T-helper 17 cell (primary cell): ENCODE data around the gene ASCC1. TPM values are rescaled to one million over a fixed set of nuclear protein-coding genes. Genes with fewer than 3 reads are reported as not detected.

Experiments used
- ATAC-seq: fragments of 150-1000 bp; cut with Tn5 transposase; 2 replicates; pipeline ENCODE4 v1.10.0; 2021; ENCODE audit warnings: mild to moderate bottlenecking, moderate library complexity
- DNase-seq, 3 donors: peaks; one replicate each; pipeline versions ENCODE4 v3.0.0 to v3.0.0-alpha.2; 2020 to 2021
- H3K9me3 ChIP-seq: one replicate; pipeline ENCODE4 v1.7.0; 2013; ENCODE audit warnings: low read length, mild to moderate bottlenecking; ENCODE audit not compliant: control insufficient read depth, poor library complexity, severe bottlenecking
- H3K27ac Mint-ChIP-seq: one replicate; pipeline ENCODE4 v1.8.0; 2022; ENCODE audit warnings: mild to moderate bottlenecking, moderate library complexity, mixed read lengths
- H3K27me3 Mint-ChIP-seq: one replicate; pipeline ENCODE4 v1.8.0; 2022; ENCODE audit warnings: mixed read lengths
- H3K36me3 Mint-ChIP-seq: one replicate; pipeline ENCODE4 v1.8.0; 2022; ENCODE audit warnings: low read depth, mixed read lengths
- H3K4me1 Mint-ChIP-seq: one replicate; pipeline ENCODE4 v1.8.0; 2022; ENCODE audit warnings: mild to moderate bottlenecking, mixed read lengths
- H3K4me3 Mint-ChIP-seq: one replicate; pipeline ENCODE4 v1.8.0; 2022; ENCODE audit warnings: mild to moderate bottlenecking, moderate library complexity, mixed read lengths
- total RNA-seq, 4 donors: library from RNA in 2 of 4; stranded (reverse) in 2 of 4; gene quantifications; one replicate each; pipeline ENCODE4 v1.2.3 and lab custom pipeline; 2022 to 2026

ASCC1 gene
- total RNA-seq, 2 donors from 2014 or later = 14.0 to 14.6 TPM

DNA sequence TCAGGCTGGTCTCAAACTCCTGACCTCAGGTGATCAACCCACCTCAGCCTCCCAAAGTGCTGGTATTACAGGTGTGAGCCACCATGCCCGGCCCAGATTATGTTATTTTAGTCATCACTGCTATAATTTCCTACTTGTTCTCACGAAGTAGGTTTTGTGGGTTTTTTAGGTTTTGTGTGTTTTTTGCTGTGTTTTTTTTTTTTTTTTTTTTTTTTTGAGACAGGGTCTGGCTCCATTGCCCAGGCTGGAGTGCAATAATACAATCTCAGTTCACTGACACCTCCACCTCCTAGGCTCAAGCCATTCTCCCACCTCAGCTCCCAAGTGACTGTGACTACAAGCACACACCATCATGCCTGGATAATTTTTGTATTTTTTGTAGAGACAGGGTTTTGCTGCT lies 21.1 kb downstream of the ASCC1 start:
- Mint-ChIP-seq H3K4me3 (no peak overlapping the region), H3K4me1 (no peaks in the 10 kb centered on the region), H3K27me3 (no peaks in the 10 kb centered on the region), H3K27ac (no peak overlapping the region), H3K36me3 (no peaks in the 10 kb centered on the region)
- H3K9me3 ChIP-seq = no peaks in the 10 kb centered on the region
- DNase-seq (no peak), ATAC-seq (no peak)

DNA sequence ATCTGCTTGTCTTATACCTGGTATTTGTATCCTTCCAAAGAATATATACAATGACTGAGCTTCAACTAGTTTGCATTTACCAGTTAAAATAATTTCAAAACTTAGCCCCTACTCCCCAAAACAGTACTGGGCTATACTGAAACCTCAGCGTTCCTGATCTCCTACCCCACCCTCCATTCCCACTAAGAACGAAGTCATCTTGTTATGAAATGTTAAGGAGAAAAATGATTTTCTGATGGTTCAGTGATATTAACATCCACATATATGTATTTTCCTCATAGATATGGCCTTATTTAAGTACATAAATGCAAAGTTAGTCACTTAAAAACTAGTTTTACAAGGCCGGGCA lies 29.1 kb downstream of the ASCC1 start:
- H3K27me3 Mint-ChIP-seq = no peaks in the 10 kb centered on the region
- H3K4me3 Mint-ChIP-seq = no peak overlapping the region
- H3K27ac Mint-ChIP-seq = no peak overlapping the region
- peaks cover 4% of the 10 kb centered on the region for H3K4me1 Mint-ChIP-seq
- ATAC-seq (no peak), DNase-seq (no peak)
- no peaks in the 10 kb centered on the region for H3K9me3 ChIP-seq
- H3K36me3 Mint-ChIP-seq = peaks cover 4% of the 10 kb centered on the region

GRCh38 chr10:72186258-72186981 lies 29.7 kb downstream of the ASCC1 start:
- H3K9me3 ChIP-seq = no peaks in the 10 kb centered on the region
- Mint-ChIP-seq H3K27ac (no peak overlapping the region), H3K27me3 (no peaks in the 10 kb centered on the region), H3K4me3 (peak overlapping the region; percentile 19), H3K4me1 (peaks cover 4% of the 10 kb centered on the region), H3K36me3 (peaks cover 4% of the 10 kb centered on the region)
- ATAC-seq (no peak), DNase-seq (no peak)

DNA sequence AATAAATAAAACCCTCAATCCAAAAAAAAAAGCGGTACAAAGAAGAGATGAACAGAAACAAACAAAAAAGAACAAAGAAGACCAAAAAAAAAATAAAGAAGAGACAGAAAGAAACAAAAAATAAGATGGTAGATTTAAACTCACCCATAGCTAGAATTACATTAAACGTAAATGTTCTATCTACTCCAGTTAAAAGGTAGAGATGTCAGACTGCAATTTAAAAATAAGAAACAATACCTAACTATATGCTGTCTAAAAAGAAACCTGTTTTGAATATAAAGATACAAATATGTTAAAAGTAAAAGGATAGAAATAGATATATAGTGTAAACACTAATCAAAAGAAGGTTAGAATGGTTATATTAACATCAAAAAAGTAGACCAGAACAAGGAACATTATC lies 31.9 kb downstream of the ASCC1 start:
- no peak overlapping the region for H3K27ac Mint-ChIP-seq
- H3K4me1 Mint-ChIP-seq = peaks cover 4% of the 10 kb centered on the region
- H3K4me3 Mint-ChIP-seq = no peak overlapping the region
- DNase-seq (no peak), ATAC-seq (no peak)
- no peaks in the 10 kb centered on the region for H3K27me3 Mint-ChIP-seq
- H3K36me3 Mint-ChIP-seq = peaks cover 4% of the 10 kb centered on the region
- no peaks in the 10 kb centered on the region for H3K9me3 ChIP-seq

DNA sequence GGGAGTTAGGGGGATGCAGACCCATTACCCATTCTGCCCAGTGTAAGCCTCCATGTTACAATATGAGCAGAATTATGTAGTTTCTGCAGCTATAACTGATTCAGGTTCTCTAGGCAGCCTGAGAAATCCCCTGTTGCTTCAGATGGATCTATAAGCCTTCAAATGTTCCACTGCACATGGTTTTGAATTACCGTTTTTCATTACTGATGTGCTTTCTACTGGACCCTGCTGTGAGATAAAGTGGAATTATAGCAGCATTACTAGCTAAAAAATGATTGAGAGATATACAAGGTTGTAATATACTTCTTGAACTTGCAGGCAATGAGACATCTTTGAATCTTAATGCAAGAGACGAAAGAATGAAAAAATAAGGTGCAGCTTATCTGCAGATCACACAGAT lies 38.6 kb downstream of the ASCC1 start:
- ATAC-seq = no peak
- peaks cover 4% of the 10 kb centered on the region for H3K4me1 Mint-ChIP-seq
- no peaks in the 10 kb centered on the region for H3K27me3 Mint-ChIP-seq
- H3K4me3 Mint-ChIP-seq = no peak overlapping the region
- DNase-seq = no peak
- no peaks in the 10 kb centered on the region for H3K9me3 ChIP-seq
- H3K36me3 Mint-ChIP-seq = peaks cover 3% of the 10 kb centered on the region
- H3K27ac Mint-ChIP-seq = no peak overlapping the region

- peaks cover 6% of the 10 kb centered on the region for H3K4me1 Mint-ChIP-seq
- ATAC-seq (no peak), DNase-seq (no peak)
- no peak overlapping the region for H3K27ac Mint-ChIP-seq
- H3K9me3 ChIP-seq = no peaks in the 10 kb centered on the region
- H3K4me3 Mint-ChIP-seq = no peak overlapping the region
- H3K36me3 Mint-ChIP-seq = peaks cover 3% of the 10 kb centered on the region
- H3K27me3 Mint-ChIP-seq = no peaks in the 10 kb centered on the region
These were observed 39.4 kb downstream of the ASCC1 start for GRCh38 chr10:72176701-72177100.

- DNase-seq (no peak), ATAC-seq (no peak)
- peaks cover 9% of the 10 kb centered on the region for H3K4me1 Mint-ChIP-seq
- H3K36me3 Mint-ChIP-seq = peaks cover 3% of the 10 kb centered on the region
- H3K9me3 ChIP-seq = no peaks in the 10 kb centered on the region
- H3K27me3 Mint-ChIP-seq = no peaks in the 10 kb centered on the region
- no peak overlapping the region for H3K27ac Mint-ChIP-seq
- H3K4me3 Mint-ChIP-seq = no peak overlapping the region
These were observed 40.9 kb downstream of the ASCC1 start for GRCh38 chr10:72175149-72175548.

- Mint-ChIP-seq H3K27ac (no peak overlapping the region), H3K36me3 (peaks cover 3% of the 10 kb centered on the region), H3K4me3 (no peak overlapping the region), H3K4me1 (peaks cover 9% of the 10 kb centered on the region), H3K27me3 (no peaks in the 10 kb centered on the region)
- DNase-seq (no peak), ATAC-seq (no peak)
- H3K9me3 ChIP-seq = no peaks in the 10 kb centered on the region
These were observed 41.8 kb downstream of the ASCC1 start for GRCh38 chr10:72174297-72174662.

- Mint-ChIP-seq H3K36me3 (peaks cover 3% of the 10 kb centered on the region), H3K27me3 (no peaks in the 10 kb centered on the region), H3K4me3 (no peak overlapping the region), H3K4me1 (peaks cover 9% of the 10 kb centered on the region), H3K27ac (no peak overlapping the region)
- DNase-seq (no peak), ATAC-seq (no peak)
- H3K9me3 ChIP-seq = no peaks in the 10 kb centered on the region
These were observed 42.3 kb downstream of the ASCC1 start for GRCh38 chr10:72173619-72174296.

- H3K36me3 Mint-ChIP-seq = peaks cover 3% of the 10 kb centered on the region
- H3K27ac Mint-ChIP-seq = no peak overlapping the region
- H3K4me3 Mint-ChIP-seq = no peak overlapping the region
These were observed 42.8 kb downstream of the ASCC1 start for GRCh38 chr10:72173262-72173618.

GRCh38 chr10:72171175-72171630 lies 44.9 kb downstream of the ASCC1 start:
- Mint-ChIP-seq H3K27me3 (no peaks in the 10 kb centered on the region), H3K4me3 (no peak overlapping the region), H3K27ac (peak overlapping the region; percentile 76), H3K36me3 (no peaks in the 10 kb centered on the region), H3K4me1 (peaks cover 7% of the 10 kb centered on the region)
- H3K9me3 ChIP-seq = no peaks in the 10 kb centered on the region
- no peak for ATAC-seq
- DNase-seq = no peak

More at GRCh38 chr10:72173262-72173618, 42.8 kb downstream of the ASCC1 start:
- DNase-seq (no peak), ATAC-seq (no peak)
- H3K9me3 ChIP-seq = no peaks in the 10 kb centered on the region
- Mint-ChIP-seq H3K4me1 (peaks cover 9% of the 10 kb centered on the region), H3K27me3 (no peaks in the 10 kb centered on the region)

- peaks cover 7% of the 10 kb centered on the region for H3K4me1 Mint-ChIP-seq
- H3K4me3 Mint-ChIP-seq = no peak overlapping the region
- no peaks in the 10 kb centered on the region for H3K9me3 ChIP-seq
- DNase-seq = no peak
- no peak for ATAC-seq
- no peaks in the 10 kb centered on the region for H3K27me3 Mint-ChIP-seq
- H3K27ac Mint-ChIP-seq = no peak overlapping the region
- no peaks in the 10 kb centered on the region for H3K36me3 Mint-ChIP-seq
These were observed 45.3 kb downstream of the ASCC1 start for GRCh38 chr10:72170733-72171132.

DNA sequence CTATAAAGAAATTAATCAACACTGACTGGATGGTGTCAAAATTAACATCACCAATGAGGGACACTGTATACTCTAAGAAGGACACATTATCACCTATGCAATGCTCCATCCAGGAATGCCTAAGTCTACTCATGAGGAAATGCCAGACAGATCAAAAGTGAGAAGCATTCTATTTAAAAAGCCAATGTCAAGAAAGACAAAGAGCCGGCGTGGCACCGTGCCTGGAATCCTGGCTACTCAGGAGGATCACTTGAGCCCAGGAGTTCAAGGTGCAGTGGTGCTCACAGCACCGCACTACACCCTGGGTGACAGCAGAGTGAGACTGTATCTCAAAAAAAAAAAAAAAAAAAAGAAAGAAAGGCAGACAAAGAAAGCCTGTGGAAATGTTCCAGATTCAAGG lies 45.8 kb downstream of the ASCC1 start:
- DNase-seq = no peak
- no peaks in the 10 kb centered on the region for H3K9me3 ChIP-seq
- Mint-ChIP-seq H3K4me1 (peaks cover 7% of the 10 kb centered on the region), H3K36me3 (no peaks in the 10 kb centered on the region), H3K27me3 (no peaks in the 10 kb centered on the region), H3K27ac (peak overlapping the region; percentile 71), H3K4me3 (no peak overlapping the region)
- no peak for ATAC-seq

DNA sequence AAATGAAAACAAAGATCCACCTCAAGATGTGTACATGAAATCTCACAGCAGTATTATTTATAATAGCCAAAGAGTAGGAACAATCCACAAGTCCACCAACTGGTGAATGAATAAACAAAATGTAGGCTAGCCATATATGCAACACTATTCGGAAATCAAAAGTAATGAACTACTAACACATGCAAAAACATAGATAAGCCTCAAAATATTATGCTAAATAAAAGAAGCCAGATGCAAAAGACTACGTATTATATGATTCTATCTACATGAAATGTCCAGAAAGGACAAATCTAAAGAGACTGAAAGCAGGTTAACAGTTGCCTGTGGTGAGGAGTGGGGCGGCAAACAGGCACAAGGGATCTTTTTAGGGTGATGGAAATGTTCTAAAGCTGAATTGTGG lies 49.0 kb downstream of the ASCC1 start:
- no peaks in the 10 kb centered on the region for H3K36me3 Mint-ChIP-seq
- DNase-seq (no peak), ATAC-seq (no peak)
- no peaks in the 10 kb centered on the region for H3K27me3 Mint-ChIP-seq
- peaks cover 4% of the 10 kb centered on the region for H3K4me1 Mint-ChIP-seq
- no peak overlapping the region for H3K4me3 Mint-ChIP-seq
- H3K9me3 ChIP-seq = no peaks in the 10 kb centered on the region
- no peak overlapping the region for H3K27ac Mint-ChIP-seq
